A549 (cell line): ENCODE data around the gene RIOX2.

Source experiments
- CTCF ChIP-seq: fragments of >200 bp; sonication (Bioruptor Twin); formaldehyde crosslinking; IDR thresholded peaks from 3 replicates; pipeline ENCODE4 v1.5.1; 2016
- MAFK ChIP-seq: fragments of 450-650 bp; IDR thresholded peaks from 2 replicates; pipeline ENCODE4 v1.6.1; 2014; ENCODE audit not compliant: partially characterized antibody
- POLR2A ChIP-seq: IDR thresholded peaks from 2 replicates; pipeline ENCODE4 v1.6.1; 2012; ENCODE audit warnings: mild to moderate bottlenecking, low read length
- RAD21 ChIP-seq, 2 experiments: fragments of >200 bp in 1 of 2; sonication (Bioruptor Twin) in 1 of 2; formaldehyde crosslinking in 1 of 2; IDR thresholded peaks in 1 of 2; conservative IDR thresholded peaks in 1 of 2; 2 replicates in 1 of 2; 3 replicates in 1 of 2; pipeline ENCODE4 v1.6.1; 2012 to 2018; ENCODE audit warnings: inconsistent platforms in 1 of 2
- RCOR1 ChIP-seq: fragments of 150-350 bp; IDR thresholded peaks from 2 replicates; pipeline ENCODE4 v1.6.1; 2014; ENCODE audit warnings: antibody characterized with exemption, low read length, low read depth
- SREBF2 ChIP-seq: fragments of 450-650 bp; IDR thresholded peaks from 2 replicates; pipeline ENCODE4 v1.6.1; 2014; ENCODE audit warnings: mild to moderate bottlenecking, moderate library complexity
- USF2 ChIP-seq: fragments of 450-650 bp; IDR thresholded peaks from 2 replicates; pipeline ENCODE4 v1.6.1; 2014; ENCODE audit warnings: antibody characterized with exemption

DNA sequence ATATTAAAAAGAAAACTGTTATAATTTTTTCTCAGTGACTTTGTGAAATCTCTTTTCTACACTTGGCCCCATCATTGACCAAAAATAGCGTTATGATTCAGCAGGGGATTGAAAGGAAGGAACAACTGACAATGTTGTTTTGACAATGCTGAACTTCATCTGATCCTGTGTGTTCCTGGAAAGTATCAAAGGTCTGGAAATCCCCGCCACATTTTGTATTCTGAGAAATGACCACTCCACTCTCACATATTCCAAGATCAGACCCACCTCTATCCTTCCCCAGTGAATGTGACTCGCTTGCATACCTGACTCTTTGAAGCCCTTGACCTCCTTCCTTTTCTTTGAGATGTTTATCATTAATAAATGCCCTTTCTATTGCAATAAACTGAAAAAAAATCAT lies 9.7 kb upstream of the RIOX2 start:
- TF ChIP-seq RAD21 (conservative IDR thresholded peaks at IDR 0.05 in 1 of 2, IDR thresholded peaks at IDR 0.05 in 1 of 2) = no peak
- no peak for TF ChIP-seq USF2
- TF ChIP-seq MAFK = no peak
- no peak for TF ChIP-seq POLR2A
- TF ChIP-seq CTCF = no peak
- no peak for TF ChIP-seq RCOR1
- no peak for TF ChIP-seq SREBF2
